ENCODE data around the gene DCAF7. TPM values are rescaled to one million over a fixed set of nuclear protein-coding genes. Genes with fewer than 3 reads are reported as not detected.

The DCAF7 gene
- total RNA-seq, 1 experiment from 2014 or later, result 144 TPM

DNA sequence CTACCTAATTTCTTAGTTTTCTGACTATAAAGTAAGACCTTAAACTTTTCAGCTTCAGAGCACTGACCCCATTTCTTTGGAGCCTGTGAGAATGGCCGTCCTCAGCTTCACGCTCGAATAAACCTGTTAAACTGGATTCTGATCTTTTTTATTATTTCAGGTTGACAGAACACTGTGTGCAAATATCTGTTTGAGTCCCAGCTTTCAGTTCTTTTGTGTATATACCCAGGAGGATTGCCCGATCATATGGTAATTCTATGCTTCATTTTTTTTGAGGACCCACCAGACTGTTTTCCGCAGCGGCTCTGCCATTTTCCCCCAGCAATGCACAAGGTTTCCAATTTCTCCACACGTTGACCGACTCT, 47.0 kb upstream of the DCAF7 start:
- DNase-seq (ENCODE audit: low read depth, low spot score), result no peak
- no peaks in the 10 kb centered on the region for H3K9me2 ChIP-seq (ENCODE audit: insufficient read depth)
- H3K79me2 ChIP-seq (ENCODE audit: insufficient read depth, low read length), result no peaks in the 10 kb centered on the region
- H2AFZ ChIP-seq (ENCODE audit: low read depth, low read length, poor library complexity, severe bottlenecking), result no peak overlapping the region
- no peak overlapping the region for H3K9ac ChIP-seq (ENCODE audit: low read length)
- BruUV-seq (replicated peaks), result no TSS peak
- no peak overlapping the region for H3K27ac ChIP-seq (ENCODE audit: low read depth, low read length)
- ATAC-seq, result no peak
- no peaks in the 10 kb centered on the region for H4K20me1 ChIP-seq (ENCODE audit: insufficient read depth)
- CTCF ChIA-PET, result interaction anchor here (1.3 to 1.6 kb wide), 2 partner anchors 24 to 78 kb away, joined by 3 to 5 read pairs; no protein-coding TSS in a partner anchor
- peaks cover 0 to 8% of the 10 kb centered on the region in 2 experiments; a peak in 1 of 4 replicates for H3K9me3 ChIP-seq (ENCODE audit: control insufficient read depth in 1 of 2, insufficient read depth in 1 of 2, low read depth in 1 of 2, low read length in 2 of 2)
- TF ChIP-seq, protein P1, sequence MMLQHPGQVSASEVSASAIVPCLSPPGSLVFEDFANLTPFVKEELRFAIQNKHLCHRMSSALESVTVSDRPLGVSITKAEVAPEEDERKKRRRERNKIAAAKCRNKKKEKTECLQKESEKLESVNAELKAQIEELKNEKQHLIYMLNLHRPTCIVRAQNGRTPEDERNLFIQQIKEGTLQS (IDR thresholded peaks at IDR 0.05), result no peak
- no peak for TF ChIP-seq YY1 (IDR thresholded peaks at IDR 0.05; ENCODE audit: extremely low read depth, insufficient replicate concordance, low read depth, low read length)
- no peaks in the 10 kb centered on the region for H3K4me1 ChIP-seq (ENCODE audit: control insufficient read depth in 1 of 2, insufficient read depth in 2 of 2, low read length in 2 of 2)
- POLR2A ChIA-PET, result no interaction called here
- peaks cover 29% of the 10 kb centered on the region for H3K27me3 ChIP-seq (ENCODE audit: insufficient read depth, low read length)
- RAD21 ChIA-PET (ENCODE audit: low non-redundant PET in 1 of 2, low total read pairs in 2 of 2, uncharacterized antibody in 2 of 2, unreplicated experiment in 2 of 2), result no interaction called here
- H3K4me2 ChIP-seq (ENCODE audit: low read length), result no peak overlapping the region
- H3K4me3 ChIP-seq (replicated peaks in 1 of 2; ENCODE audit: low read depth in 1 of 2, low read length in 2 of 2), result no peak overlapping the region
- intact Hi-C loops (cut with micrococcal nuclease), result no loop called here
- H3K36me3 ChIP-seq (ENCODE audit: control insufficient read depth in 1 of 2, insufficient read depth in 2 of 2, low read length in 2 of 2), result no peaks in the 10 kb centered on the region

- no peaks in the 10 kb centered on the region for H3K9me2 ChIP-seq (ENCODE audit: insufficient read depth)
- no peak overlapping the region for H3K27ac ChIP-seq (ENCODE audit: low read depth, low read length)
- H3K9ac ChIP-seq (ENCODE audit: low read length), result no peak overlapping the region
- H4K20me1 ChIP-seq (ENCODE audit: insufficient read depth), result no peaks in the 10 kb centered on the region
- POLR2A ChIA-PET, result no interaction called here
- H3K27me3 ChIP-seq (ENCODE audit: insufficient read depth, low read length), result peaks cover 29% of the 10 kb centered on the region
- no peaks in the 10 kb centered on the region for H3K79me2 ChIP-seq (ENCODE audit: insufficient read depth, low read length)
- no peaks in the 10 kb centered on the region for H3K4me1 ChIP-seq (ENCODE audit: control insufficient read depth in 1 of 2, insufficient read depth in 2 of 2, low read length in 2 of 2)
- ATAC-seq, result no peak
- H2AFZ ChIP-seq (ENCODE audit: low read depth, low read length, poor library complexity, severe bottlenecking), result no peak overlapping the region
- intact Hi-C loops (cut with micrococcal nuclease), result no loop called here
- RAD21 ChIA-PET (ENCODE audit: low non-redundant PET in 1 of 2, low total read pairs in 2 of 2, uncharacterized antibody in 2 of 2, unreplicated experiment in 2 of 2), result no interaction called here
- peaks cover 0 to 8% of the 10 kb centered on the region in 2 experiments; a peak in 1 of 4 replicates for H3K9me3 ChIP-seq (ENCODE audit: control insufficient read depth in 1 of 2, insufficient read depth in 1 of 2, low read depth in 1 of 2, low read length in 2 of 2)
- no TSS peak for BruUV-seq (replicated peaks)
- CTCF ChIA-PET, result no interaction called here
- no peaks in the 10 kb centered on the region for H3K36me3 ChIP-seq (ENCODE audit: control insufficient read depth in 1 of 2, insufficient read depth in 2 of 2, low read length in 2 of 2)
- H3K4me3 ChIP-seq (replicated peaks in 1 of 2; ENCODE audit: low read depth in 1 of 2, low read length in 2 of 2), result no peak overlapping the region
- no peak for DNase-seq (ENCODE audit: low read depth, low spot score)
- no peak overlapping the region for H3K4me2 ChIP-seq (ENCODE audit: low read length)
- no peak for TF ChIP-seq CTCF (IDR thresholded peaks at IDR 0.05 in 2 of 3, conservative IDR thresholded peaks at IDR 0.05 in 1 of 3; ENCODE audit: borderline replicate concordance in 1 of 3, insufficient read depth in 1 of 3, low read depth in 2 of 3, low read length in 2 of 3)
- no peak for TF ChIP-seq ZNF274 (IDR thresholded peaks at IDR 0.05; ENCODE audit: low read depth, low read length)
- TF ChIP-seq, protein P1 (IDR thresholded peaks at IDR 0.05), result no peak
- no peak for TF ChIP-seq ZFX (IDR thresholded peaks at IDR 0.05)
- no peak for TF ChIP-seq POLR2A (IDR thresholded peaks at IDR 0.05; ENCODE audit: borderline replicate concordance, extremely low read depth, insufficient read depth, insufficient read length)
- TF ChIP-seq JUND (IDR thresholded peaks at IDR 0.05), result no peak
- TF ChIP-seq SRF (IDR thresholded peaks at IDR 0.05; ENCODE audit: low read depth), result no peak
- TF ChIP-seq CEBPB (IDR thresholded peaks at IDR 0.05; ENCODE audit: low read depth), result no peak
- TF ChIP-seq ELF1 (IDR thresholded peaks at IDR 0.05; ENCODE audit: borderline replicate concordance, low read depth), result no peak
- TF ChIP-seq EGR1 (IDR thresholded peaks at IDR 0.05; ENCODE audit: low read depth), result no peak
- TF ChIP-seq CBX3 (IDR thresholded peaks at IDR 0.05; ENCODE audit: low read depth), result no peak
- TF ChIP-seq, protein P2, sequence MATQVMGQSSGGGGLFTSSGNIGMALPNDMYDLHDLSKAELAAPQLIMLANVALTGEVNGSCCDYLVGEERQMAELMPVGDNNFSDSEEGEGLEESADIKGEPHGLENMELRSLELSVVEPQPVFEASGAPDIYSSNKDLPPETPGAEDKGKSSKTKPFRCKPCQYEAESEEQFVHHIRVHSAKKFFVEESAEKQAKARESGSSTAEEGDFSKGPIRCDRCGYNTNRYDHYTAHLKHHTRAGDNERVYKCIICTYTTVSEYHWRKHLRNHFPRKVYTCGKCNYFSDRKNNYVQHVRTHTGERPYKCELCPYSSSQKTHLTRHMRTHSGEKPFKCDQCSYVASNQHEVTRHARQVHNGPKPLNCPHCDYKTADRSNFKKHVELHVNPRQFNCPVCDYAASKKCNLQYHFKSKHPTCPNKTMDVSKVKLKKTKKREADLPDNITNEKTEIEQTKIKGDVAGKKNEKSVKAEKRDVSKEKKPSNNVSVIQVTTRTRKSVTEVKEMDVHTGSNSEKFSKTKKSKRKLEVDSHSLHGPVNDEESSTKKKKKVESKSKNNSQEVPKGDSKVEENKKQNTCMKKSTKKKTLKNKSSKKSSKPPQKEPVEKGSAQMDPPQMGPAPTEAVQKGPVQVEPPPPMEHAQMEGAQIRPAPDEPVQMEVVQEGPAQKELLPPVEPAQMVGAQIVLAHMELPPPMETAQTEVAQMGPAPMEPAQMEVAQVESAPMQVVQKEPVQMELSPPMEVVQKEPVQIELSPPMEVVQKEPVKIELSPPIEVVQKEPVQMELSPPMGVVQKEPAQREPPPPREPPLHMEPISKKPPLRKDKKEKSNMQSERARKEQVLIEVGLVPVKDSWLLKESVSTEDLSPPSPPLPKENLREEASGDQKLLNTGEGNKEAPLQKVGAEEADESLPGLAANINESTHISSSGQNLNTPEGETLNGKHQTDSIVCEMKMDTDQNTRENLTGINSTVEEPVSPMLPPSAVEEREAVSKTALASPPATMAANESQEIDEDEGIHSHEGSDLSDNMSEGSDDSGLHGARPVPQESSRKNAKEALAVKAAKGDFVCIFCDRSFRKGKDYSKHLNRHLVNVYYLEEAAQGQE (IDR thresholded peaks at IDR 0.05; ENCODE audit: low read depth), result no peak
- no peak for TF ChIP-seq SP1 (IDR thresholded peaks at IDR 0.05; ENCODE audit: low read depth)
- TF ChIP-seq YY1 (IDR thresholded peaks at IDR 0.05; ENCODE audit: extremely low read depth, insufficient replicate concordance, low read depth, low read length), result no peak
- TF ChIP-seq TCF7L2 (IDR thresholded peaks at IDR 0.05; ENCODE audit: borderline replicate concordance, extremely low read depth, insufficient read depth, insufficient read length), result no peak
- no peak for TF ChIP-seq EZH2 (IDR thresholded peaks at IDR 0.05)
These were observed 46.0 kb upstream of the DCAF7 start for GRCh38 chr17:63504261-63504660.
